OCI-LY7 (cell line): ENCODE measurements around the gene WFS1. TPM values are rescaled to one million over a fixed set of nuclear protein-coding genes. Genes with fewer than 3 reads are reported as not detected.

Source experiments
- BruUV-seq: library from RNA; stranded (reverse); fragments of 400-500 nt; replicated peaks from 2 replicates; lab custom pipeline; 2021; lab: Mats Ljungman, UMichigan
- CTCF ChIA-PET: fragments of 300-600 bp; sonication (Branson Sonifier 250); formaldehyde crosslinking; loops from one replicate; lab custom pipeline; 2022; ENCODE audit warnings: antibody characterized with exemption; ENCODE audit not compliant: unreplicated experiment; lab: Charles Lee
- POLR2A ChIA-PET: fragments of 300-600 bp; sonication (Branson Sonifier 250); formaldehyde crosslinking; loops from one replicate; lab custom pipeline; 2022; ENCODE audit warnings: antibody characterized with exemption; lab: Charles Lee
- DNase-seq: peaks from one replicate; pipeline ENCODE4 v3.0.0-alpha.2; 2015; ENCODE audit warnings: low spot score
- H2AFZ ChIP-seq: fragments of 200-600 bp; sonication (generic), shearing (Covaris generic); 2 replicates; pipeline ENCODE4 v1.6.1; 2014; ENCODE audit warnings: mild to moderate bottlenecking, antibody characterized with exemption, low read length, moderate library complexity
- H3K27ac ChIP-seq: fragments of 200-600 bp; sonication (generic); 2 replicates; pipeline ENCODE4 v1.5.1; 2014; ENCODE audit warnings: mixed run types, low read depth, mild to moderate bottlenecking, moderate library complexity, low read length, inconsistent platforms; ENCODE audit not compliant: poor library complexity, severe bottlenecking
- H3K36me3 ChIP-seq: fragments of 200-600 bp; sonication (generic); 2 replicates; pipeline ENCODE4 v1.6.1; 2014; ENCODE audit warnings: mild to moderate bottlenecking, antibody characterized with exemption, low read length, moderate library complexity, mixed read lengths; ENCODE audit not compliant: insufficient read depth
- H3K4me1 ChIP-seq: fragments of 200-600 bp; sonication (generic); 2 replicates; pipeline ENCODE4 v1.5.1; 2014; ENCODE audit warnings: mild to moderate bottlenecking, low read length; ENCODE audit not compliant: insufficient read depth, poor library complexity, severe bottlenecking
- H3K4me2 ChIP-seq: fragments of 200-600 bp; sonication (generic); 2 replicates; pipeline ENCODE4 v1.6.1; 2014; ENCODE audit warnings: mild to moderate bottlenecking, low read length
- H3K4me3 ChIP-seq: fragments of 200-600 bp; sonication (generic); 2 replicates; pipeline ENCODE4 v1.5.1; 2014; ENCODE audit warnings: mild to moderate bottlenecking, low read depth, low read length; ENCODE audit not compliant: poor library complexity, severe bottlenecking
- H3K79me2 ChIP-seq: fragments of 200-600 bp; sonication (generic); 2 replicates; pipeline ENCODE4 v1.6.1; 2016; ENCODE audit warnings: low read depth, mild to moderate bottlenecking, low read length, moderate library complexity, mixed read lengths; ENCODE audit not compliant: insufficient read depth
- H3K9me2 ChIP-seq: fragments of 200-600 bp; sonication (generic); 2 replicates; pipeline ENCODE4 v1.6.1; 2016; ENCODE audit warnings: mild to moderate bottlenecking, low read length, mixed read lengths; ENCODE audit not compliant: insufficient read depth
- H3K9me3 ChIP-seq: fragments of 200-600 bp; sonication (generic); 2 replicates; pipeline ENCODE4 v1.6.1; 2014; ENCODE audit warnings: mild to moderate bottlenecking, mixed run types, low read length, mixed read lengths
- H4K20me1 ChIP-seq: fragments of 200-600 bp; sonication (generic); 2 replicates; pipeline ENCODE4 v1.6.1; 2014; ENCODE audit warnings: mild to moderate bottlenecking, antibody characterized with exemption, low read length, moderate library complexity, mixed read lengths; ENCODE audit not compliant: insufficient read depth
- EZH2phosphoT487 ChIP-seq: fragments of 200-600 bp; sonication (generic); IDR thresholded peaks from 2 replicates; pipeline ENCODE4 v1.6.1; 2018; ENCODE audit warnings: low read depth, borderline replicate concordance, mild to moderate bottlenecking, mixed run types, antibody characterized with exemption, low read length, moderate library complexity, mixed read lengths
- intact Hi-C: fragments of 100-400 bp; cut with micrococcal nuclease; formaldehyde crosslinking; loops from one replicate; pipeline ENCODE4 v1.10.0; 2022; ENCODE audit not compliant: unreplicated experiment
- total RNA-seq, 2 experiments: library from RNA; depleted of rRNA in 1 of 2; stranded (reverse); fragments of >200 nt in 1 of 2; shearing (Covaris generic) in 1 of 2; gene quantifications; 2 replicates each; pipeline ENCODE4 v1.2.3, GENCODE V29; 2014 to 2022
- TF ChIP-seq, protein P1 (sequence below): fragments of 200-600 bp; sonication (generic); conservative IDR thresholded peaks from 2 replicates; pipeline ENCODE4 v1.5.1; 2014; ENCODE audit warnings: mild to moderate bottlenecking, antibody characterized with exemption, low read length, moderate library complexity, mixed read lengths

WFS1 gene
- total RNA-seq, 2 experiments from 2014 or later, result 6.1 to 14.5 TPM

DNA sequence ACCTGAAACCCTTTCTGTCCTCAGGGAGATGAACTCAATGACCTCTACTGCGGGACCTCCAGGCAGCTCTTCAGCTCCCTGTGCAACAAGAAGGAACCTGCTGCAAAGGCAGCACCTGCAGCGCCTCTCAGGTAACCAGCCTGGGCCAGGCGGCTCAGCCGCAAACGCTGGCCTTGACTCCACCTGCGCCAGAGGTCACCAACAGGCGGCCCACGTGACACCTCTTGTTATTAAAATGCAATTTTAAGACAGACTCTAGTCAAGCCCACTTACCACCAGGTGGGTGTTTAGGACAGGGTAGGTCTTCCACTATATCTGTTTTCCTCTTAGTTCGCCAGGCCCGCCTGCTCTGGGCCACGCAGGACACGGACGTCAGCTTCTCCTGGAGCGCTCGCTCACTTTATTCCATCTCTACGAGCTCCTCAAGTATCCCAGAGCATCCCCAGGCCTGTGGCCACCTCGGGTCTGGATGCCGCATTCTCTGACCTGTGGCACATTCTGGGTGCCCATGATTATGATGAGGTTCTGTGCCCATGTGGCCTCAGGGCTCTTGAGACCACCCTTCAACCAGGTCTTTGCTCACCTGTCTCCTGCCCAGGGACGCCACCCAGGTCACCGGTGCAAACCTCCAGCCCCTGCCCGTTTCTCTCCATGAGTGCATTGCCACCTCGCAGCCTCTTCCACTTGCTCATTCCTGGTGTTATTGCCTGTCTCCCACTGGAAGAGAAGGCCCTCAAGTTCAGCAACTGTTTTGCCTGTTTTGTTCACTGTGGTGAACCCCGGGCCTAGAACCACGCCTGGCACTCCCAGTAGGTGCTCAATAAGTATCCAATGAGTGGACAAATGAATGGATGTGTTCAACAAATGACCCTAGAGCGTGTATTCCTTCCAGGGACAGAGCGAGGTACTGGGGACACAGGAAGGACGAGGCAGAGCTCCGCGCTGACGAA lies 36.5 kb upstream of the WFS1 start:
- CTCF ChIA-PET, result no interaction called here

DNA sequence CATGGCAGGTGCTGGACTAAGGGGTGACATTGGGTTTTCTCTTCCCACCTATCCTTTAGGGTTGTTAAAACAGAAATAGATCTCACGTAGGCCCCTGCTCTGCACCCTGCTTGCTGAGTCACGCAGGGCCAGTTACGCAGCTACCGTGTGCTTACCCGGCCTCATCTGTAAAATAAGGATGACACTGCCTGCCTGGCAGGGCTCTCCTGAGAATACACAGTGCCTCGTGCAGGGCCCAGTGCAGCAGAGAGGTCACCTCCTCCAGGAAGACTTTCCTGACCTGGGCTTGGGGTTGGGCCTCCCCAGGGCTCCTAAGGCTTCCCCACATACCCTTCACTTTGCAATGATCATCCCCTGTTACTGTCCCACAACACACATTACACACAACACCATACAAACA lies 35.7 kb upstream of the WFS1 start:
- no peaks in the 10 kb centered on the region for H3K36me3 ChIP-seq
- H3K4me2 ChIP-seq, result no peak overlapping the region
- intact Hi-C loops, result no loop called here
- no peaks in the 10 kb centered on the region for H3K4me1 ChIP-seq
- DNase-seq, result no peak
- H3K9me3 ChIP-seq, result no peaks in the 10 kb centered on the region
- no peak overlapping the region for H2AFZ ChIP-seq
- no peak overlapping the region for H3K27ac ChIP-seq
- H4K20me1 ChIP-seq, result no peaks in the 10 kb centered on the region
- BruUV-seq, result no TSS peak
- H3K79me2 ChIP-seq, result no peaks in the 10 kb centered on the region
- POLR2A ChIA-PET, result no interaction called here
- CTCF ChIA-PET, result no interaction called here
- no peak overlapping the region for H3K4me3 ChIP-seq
- H3K9me2 ChIP-seq, result no peaks in the 10 kb centered on the region
- no peak for TF ChIP-seq EZH2phosphoT487
- TF ChIP-seq, protein P1, sequence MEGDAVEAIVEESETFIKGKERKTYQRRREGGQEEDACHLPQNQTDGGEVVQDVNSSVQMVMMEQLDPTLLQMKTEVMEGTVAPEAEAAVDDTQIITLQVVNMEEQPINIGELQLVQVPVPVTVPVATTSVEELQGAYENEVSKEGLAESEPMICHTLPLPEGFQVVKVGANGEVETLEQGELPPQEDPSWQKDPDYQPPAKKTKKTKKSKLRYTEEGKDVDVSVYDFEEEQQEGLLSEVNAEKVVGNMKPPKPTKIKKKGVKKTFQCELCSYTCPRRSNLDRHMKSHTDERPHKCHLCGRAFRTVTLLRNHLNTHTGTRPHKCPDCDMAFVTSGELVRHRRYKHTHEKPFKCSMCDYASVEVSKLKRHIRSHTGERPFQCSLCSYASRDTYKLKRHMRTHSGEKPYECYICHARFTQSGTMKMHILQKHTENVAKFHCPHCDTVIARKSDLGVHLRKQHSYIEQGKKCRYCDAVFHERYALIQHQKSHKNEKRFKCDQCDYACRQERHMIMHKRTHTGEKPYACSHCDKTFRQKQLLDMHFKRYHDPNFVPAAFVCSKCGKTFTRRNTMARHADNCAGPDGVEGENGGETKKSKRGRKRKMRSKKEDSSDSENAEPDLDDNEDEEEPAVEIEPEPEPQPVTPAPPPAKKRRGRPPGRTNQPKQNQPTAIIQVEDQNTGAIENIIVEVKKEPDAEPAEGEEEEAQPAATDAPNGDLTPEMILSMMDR, result no peak

More for the DNA sequence above, 36.5 kb upstream of the WFS1 start:
- no peak for DNase-seq
- POLR2A ChIA-PET, result no interaction called here
- Histone ChIP-seq H4K20me1 (no peaks in the 10 kb centered on the region), H2AFZ (no peak overlapping the region), H3K9me2 (no peaks in the 10 kb centered on the region), H3K36me3 (no peaks in the 10 kb centered on the region), H3K4me3 (no peak overlapping the region), H3K4me2 (no peak overlapping the region), H3K4me1 (no peaks in the 10 kb centered on the region), H3K27ac (no peak overlapping the region), H3K79me2 (no peaks in the 10 kb centered on the region), H3K9me3 (no peaks in the 10 kb centered on the region)
- no peak for TF ChIP-seq EZH2phosphoT487
- TF ChIP-seq, protein P1, result no peak
- intact Hi-C loops, result no loop called here
- BruUV-seq, result no TSS peak

DNA sequence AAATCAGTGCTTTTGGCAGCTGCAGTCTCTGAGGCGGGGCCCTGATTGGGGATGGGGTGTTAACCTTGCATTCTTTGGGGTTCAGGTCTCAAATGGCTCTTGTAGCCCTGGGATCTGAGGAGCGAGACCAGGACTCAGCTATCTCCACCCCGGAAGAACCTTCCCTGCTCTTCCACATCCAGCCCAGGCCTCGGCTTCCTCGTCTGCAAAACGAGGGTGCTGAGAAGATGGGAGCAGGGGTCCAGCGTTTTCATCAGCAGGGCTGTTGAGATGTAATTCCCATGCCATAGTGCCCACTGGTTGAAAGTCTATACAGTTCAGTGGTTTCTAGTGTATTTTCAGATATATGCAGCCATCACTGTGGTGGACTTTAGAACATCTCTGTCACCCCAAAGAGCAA lies 34.6 kb upstream of the WFS1 start:
- TF ChIP-seq, protein P1, result no peak
- TF ChIP-seq EZH2phosphoT487, result no peak
- Histone ChIP-seq H3K9me2 (no peaks in the 10 kb centered on the region), H3K9me3 (no peaks in the 10 kb centered on the region), H2AFZ (no peak overlapping the region), H3K36me3 (no peaks in the 10 kb centered on the region), H3K79me2 (no peaks in the 10 kb centered on the region), H3K4me3 (no peak overlapping the region), H4K20me1 (no peaks in the 10 kb centered on the region), H3K4me1 (no peaks in the 10 kb centered on the region), H3K27ac (no peak overlapping the region), H3K4me2 (no peak overlapping the region)
- ChIA-PET CTCF (no interaction called here), POLR2A (interaction anchor here (0.7 kb wide), 1 partner anchor 144 kb away, joined by 3 read pairs; no protein-coding TSS in a partner anchor)
- DNase-seq, result no peak
- BruUV-seq, result no TSS peak
- intact Hi-C loops, result no loop called here
